HL-60/S4 (cell line): Measurements from ENCODE around the gene MNX1.

ENCODE experiments used
- in situ Hi-C: fragments of 300-500 bp; cut with MboI; formaldehyde crosslinking; loops from 2 replicates; pipeline ENCODE4 v1.14.3; 2022; ENCODE audit warnings: low sequenced_read_pairs

The MNX1 gene

DNA sequence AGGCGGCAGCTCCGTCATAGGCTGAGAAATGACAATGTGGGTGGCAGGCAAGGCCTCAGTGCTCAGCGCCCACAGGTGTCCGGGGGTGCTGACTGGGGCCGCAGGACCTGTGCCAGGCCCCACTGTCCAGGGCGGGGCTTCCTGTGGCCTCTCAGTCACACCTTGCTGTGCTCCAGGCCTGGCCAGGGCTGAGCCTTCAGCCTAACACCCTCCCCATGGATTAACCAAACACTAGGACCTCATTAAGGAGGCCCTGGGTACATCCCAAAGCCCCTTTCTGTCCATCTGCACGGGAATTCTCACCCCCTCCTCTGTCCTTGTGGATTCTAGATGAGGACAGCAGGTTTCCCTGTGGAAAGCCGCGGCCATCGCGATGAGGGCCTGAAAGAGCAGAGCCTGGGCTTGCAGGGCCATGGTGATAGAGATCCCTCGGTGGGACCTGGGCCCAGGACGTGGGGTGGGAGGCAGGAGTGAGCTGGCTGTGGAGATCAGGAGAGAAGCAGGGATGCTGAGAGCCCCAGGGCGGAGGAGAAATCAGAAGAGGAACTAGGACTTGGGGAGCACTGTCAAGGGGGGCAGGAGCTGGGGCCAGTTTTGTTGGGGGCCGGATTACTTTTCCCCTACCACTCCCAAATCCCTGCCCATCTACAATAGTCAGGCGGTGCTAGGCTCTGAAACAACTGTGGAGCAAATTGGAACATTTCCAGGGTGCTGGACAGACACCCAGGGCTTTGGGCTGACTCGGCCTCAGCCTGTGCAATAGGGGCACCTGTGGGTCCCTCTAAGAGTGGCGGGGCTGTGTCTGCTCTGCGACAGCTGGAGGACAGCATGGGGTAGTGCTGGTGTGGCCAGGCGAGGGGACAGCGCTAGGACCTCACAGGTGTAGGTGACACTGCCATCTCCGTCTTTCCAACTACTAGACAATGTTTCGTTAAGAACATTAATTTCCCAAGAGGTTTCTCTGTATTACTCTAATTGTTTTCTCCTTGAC is 23.3 kb upstream of the MNX1 start:
- in situ Hi-C loops = no loop called here

DNA sequence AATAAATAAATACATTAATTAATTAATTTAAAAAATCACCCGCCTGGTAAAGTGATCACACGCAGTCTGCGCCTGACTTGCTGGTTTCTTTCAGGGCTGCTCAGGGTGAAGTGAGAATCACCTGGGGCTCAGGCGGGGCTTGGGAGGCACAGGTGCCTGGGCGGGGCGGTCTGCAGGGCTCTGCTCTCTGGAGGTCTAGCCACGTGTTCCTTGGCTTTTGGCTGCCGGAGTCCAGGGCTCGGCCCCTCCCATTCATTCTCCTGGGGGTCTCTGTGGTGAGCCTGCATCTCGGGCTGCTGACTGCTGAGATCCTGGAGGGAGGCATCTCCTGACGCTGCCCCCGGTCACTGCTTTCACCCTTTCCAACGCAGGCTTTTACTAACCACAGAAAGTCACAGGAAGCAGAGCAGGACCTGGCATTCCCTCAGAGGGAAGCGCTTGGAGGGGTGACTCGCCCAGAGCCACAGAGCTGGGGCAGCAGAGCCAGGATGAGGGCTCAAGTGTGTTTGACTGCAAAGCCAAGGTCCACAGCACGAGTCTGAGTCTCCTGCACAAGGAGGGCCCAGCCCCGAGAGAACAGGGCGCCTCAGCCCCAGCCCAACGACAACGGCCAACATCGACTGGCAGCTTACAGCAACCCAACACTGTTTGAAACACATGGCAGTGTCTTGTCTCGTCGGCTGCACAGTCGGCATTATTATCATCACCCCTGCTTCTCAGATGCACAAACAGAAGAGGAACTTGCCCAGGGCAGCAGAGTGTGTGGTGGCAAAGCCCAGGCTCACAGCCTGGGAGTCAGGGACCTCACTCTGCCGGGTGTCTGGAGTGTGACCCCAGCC is 22.4 kb upstream of the MNX1 start:
- in situ Hi-C loops = no loop called here

DNA sequence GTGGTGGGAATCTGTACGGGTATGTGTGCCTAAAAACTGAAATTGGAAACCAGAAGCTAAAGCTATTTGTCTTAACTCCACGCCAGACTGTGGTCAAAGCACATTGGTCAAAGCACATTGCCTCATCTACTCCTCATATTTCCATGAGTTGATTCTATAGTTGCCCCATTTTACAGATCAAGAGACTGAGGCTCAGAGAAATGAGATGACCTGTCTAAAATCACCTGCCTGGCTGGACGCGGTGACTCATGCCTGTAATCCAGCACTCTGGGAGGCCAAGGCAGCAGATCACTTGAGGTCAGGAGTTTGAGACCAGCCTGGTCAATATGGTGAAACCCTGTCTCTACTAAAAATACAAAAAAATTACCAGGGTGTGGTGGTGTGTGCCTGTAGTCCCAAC is 21.7 kb upstream of the MNX1 start:
- in situ Hi-C loops = no loop called here

DNA sequence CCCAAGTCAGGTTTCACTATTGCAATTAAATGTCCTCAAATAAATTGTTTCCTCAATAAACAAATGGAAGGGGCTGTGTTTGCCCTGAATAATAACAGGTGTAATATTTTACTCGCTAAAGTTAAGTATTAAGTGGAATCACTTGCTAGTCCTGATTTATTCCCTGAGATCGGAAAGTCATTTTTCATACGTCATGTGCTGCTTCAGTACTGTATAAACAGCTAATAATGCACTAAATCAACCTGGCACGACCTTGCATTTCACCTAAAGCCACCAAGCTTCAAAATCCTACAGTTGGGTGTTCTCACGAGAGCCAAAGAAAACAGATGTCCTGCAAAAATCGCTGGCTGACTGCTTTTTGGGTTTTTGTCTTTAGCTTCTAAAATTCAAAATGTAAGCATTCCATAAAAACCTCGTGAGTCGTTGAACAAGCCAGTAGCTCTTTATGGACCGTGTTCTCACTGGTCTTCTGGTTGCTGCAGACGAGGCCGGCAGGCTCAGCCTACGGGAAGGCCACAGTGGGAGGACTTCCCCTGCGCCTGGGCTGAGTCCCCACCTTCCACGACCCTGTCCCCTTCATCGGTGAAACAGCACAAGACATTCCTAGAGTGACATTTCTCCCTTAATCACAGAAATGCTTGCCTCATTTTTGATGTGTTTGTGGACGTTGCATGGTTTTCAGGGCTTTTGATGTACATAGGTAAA is 17.9 kb upstream of the MNX1 start:
- in situ Hi-C loops = no loop called here

DNA sequence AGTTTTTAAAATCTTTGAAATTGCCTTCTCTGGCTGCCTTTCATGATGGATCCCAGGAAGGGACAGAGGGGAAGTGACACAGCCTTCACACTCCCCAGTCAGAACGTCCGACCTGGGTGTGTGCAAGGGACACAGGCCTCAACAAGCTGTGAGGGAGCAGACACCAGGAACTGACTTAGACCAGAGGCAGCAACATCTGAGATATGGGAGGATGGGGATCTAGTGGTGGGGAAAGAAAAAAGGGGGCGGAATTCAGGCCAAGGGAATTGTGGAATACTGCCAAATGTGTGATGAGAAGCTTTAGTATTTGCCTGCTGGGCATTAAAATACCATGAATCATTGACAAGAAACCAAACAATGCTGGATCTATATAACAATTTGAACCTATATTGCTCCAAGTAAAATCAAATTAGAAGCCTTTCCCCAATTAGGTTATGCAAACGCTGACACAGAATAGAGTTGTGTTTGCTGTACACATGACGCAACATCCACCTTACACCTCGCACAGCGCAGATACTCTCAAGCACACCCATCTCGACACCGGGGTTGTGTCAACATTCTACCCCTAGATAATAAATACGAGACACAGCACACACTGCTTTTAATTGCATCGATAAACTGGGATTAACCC is 17.2 kb upstream of the MNX1 start:
- in situ Hi-C loops = no loop called here

DNA sequence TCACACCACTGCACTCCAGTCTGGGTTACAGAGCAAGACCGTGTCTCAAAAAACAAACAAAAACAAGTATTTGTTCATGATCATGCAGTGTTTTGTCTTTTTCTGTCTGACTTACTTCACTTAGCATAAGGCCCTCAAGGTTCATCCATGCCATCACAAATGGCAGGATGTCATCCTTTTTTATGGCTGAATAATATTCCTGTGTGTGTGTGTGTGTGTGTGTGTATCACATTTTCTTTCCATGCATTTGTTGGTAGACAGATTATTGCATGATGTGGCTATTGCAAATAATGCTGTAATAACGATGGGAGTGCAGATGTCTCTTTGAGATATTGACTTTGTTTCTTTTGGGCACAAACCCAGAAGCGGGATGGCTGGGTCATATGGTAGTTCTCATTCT is 14.3 kb upstream of the MNX1 start:
- in situ Hi-C loops = no loop called here

DNA sequence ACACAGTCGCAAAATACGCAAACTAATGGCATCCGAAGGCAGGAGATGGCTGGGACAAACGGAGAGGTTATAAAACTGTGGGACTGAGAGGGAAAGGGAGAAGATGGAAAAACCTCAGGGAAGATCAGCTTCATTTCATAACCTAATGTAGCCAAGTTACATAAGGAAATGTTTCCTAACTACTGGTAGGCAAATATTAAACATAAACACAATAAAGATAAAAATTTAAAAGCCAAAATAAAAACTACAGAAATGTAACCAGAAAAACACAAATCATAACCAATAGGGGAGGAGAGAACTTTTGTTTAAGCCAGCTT is 13.1 kb upstream of the MNX1 start:
- in situ Hi-C loops = no loop called here

DNA sequence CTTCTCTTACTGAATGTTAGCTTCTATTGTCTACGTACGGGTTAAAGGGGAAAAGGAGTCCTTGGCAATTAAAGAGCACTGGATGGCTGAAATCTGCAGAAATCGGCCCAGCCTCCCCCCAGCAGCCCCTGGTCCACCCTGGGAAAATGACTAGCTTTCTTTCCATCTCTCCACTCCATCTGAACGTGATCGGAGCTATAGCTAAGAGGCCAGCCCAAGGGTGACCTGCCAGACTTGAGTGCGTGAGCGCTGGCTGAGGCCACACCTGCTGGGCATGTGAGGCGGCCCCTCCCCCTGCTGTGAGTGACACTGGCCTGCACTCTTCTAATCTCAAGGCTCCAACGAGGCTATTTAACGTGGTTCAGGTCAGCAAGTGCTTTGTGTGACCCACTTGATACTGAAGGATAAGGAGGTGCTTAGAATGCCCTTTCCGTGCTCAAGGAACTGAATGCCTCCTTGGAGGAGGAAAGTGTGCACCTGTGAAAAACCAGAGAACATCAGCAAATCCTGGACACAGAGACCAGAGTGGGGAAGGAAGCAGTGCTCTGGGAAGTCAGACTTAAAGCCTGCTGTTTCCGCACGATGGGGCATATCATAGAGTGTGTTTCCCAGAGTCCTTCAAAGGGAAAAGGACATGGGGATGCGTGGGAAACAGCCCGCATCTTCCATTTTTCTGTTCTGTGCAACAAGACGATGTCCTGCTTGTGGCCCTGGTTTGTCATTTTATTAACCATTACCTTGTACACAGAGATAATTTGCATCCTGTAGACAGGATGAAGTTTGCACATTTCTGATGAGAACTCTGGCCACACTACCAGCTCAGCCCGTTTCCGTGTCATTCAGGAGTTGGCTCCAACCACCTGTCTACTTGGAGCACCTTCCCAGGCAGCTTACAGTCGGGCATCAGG is 12.5 kb upstream of the MNX1 start:
- in situ Hi-C loops = no loop called here

DNA sequence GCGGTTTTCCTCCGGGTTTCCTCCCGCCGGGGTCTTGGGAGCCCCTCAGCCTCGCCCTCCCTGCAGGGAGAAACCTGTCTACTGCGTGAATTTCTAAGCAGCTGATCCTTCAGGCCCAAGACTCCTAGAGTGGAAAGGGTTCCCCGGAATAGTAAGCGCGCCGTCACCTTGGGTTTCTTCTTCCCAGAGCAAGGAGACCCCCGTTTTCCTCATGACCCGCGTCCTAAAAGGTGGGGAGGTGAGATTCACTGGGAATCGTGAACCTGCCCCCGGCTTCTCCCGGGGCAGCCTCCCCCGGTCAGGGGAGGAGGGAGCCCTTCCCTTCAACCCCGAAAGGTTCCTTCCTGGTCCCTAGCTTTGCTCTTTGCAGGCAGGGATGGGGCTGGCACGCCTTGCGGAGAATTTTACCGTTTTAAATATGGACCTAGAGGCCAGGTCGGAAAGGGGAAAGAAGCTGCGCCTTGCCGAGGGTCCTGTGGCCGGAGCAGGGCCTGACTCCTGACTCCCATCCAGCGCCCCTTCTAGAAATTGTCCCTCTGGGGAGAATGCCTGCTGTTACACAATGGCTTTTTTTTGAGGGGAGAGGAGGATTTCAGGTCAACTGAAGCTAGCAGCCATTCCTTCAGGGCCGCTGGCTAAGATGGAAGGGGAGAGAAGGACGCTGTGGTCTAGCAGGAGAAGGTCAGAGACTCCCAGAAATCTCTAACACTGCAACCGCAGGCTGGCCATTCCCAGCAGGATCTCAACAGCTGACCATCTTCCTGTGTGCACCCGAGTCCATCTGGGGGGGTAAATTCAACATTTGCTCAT is 11.6 kb upstream of the MNX1 start:
- in situ Hi-C loops = no loop called here

DNA sequence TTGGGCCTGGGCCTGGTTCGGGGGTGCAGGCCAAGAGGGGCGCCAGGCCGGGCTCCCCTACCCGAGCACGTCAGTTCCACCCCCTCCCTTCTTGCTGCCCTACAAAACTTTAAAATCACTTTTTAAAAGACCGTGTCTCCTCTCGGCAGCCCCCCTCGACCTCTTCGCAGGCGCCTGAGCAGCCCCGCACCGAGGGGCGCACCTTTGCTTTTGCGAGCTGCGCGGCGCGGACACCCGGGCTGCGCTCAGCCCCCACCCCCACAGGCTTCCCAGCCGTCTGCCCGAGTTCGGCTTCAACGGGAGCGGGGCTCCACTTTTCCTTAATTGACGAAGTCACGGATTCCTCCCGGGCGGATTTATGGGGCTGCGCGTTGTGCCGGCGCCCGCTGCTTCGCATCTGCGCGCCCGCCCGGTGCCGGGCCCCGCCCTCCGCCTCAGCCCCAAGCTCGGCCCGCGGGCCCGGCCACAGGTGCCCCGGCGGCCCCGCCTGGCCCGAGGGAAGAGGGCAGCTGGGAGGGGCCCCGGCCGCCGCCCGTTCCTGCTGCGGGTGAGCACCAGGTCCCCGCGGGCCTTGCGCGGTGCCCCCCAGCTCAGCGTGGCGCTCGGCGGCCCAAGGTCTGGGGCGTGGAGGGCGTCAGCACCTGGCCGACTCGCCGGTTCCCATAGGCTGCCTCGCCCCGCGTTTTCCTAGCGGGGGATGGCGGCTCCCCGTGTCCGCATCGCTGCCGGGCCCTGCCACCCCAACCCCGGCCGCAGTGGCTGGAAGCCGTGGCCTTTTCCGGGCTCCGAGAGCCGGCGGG is 10.8 kb upstream of the MNX1 start:
- in situ Hi-C loops = no loop called here

DNA sequence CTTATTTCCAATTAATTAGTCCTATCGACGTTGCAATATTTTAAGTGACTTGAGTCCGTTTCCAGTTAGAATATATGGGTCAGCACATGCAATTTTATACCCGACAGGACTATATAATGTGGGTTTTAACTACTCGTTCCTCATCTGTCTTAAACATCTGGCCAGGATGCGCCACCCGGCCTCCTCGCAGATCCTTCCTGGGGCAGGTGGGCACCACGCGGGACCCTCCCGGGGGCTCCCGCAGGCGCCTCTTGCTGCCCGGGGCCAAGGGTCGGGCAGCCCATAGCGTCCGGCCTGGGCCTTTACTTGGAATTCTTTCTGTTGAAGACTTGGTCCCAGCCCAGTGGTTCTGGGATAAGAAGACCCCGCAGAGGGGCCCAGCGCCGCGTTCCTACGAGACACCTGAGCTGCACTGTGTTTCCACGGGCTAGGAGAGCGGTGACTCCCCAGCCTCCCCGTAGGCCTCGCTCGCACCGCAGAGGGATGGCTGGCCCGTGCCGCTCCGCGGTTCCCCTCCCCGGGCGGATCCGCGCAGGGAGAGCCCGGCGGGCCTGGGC is 10.1 kb upstream of the MNX1 start:
- in situ Hi-C loops = no loop called here

DNA sequence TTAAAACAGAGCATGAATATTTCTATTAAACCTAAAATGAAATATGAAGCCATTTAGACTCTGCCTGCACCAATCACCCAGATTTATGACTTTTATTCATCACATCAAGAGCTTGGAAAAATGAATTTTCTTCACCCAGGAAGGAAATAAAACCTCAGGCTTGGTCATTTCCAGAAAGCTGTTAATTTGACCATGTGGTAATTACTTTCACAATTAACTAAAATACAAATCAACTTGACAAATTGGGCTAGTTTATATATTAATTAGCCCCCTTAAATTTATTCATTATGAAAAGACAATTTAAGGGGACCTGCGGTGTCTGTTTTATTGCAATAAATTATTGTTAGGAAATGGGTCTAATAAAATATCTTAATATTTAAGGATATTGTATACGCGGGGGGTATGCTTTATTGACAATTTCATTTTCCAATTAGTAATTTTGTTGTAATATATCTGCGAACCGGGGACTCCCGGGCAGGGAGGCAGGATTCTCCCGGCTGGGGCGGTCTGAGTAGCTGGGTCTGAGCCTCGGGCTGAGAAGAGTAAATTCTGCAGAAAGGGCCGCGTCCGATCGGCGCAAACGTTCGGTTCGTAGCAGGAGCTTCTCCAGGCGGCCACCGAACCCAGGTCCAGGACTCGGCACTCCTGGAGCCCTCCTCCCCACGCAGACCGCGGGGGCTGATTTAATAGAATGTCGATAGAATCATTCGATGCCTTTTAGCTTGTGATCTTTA is 9.4 kb upstream of the MNX1 start:
- in situ Hi-C loops = no loop called here

DNA sequence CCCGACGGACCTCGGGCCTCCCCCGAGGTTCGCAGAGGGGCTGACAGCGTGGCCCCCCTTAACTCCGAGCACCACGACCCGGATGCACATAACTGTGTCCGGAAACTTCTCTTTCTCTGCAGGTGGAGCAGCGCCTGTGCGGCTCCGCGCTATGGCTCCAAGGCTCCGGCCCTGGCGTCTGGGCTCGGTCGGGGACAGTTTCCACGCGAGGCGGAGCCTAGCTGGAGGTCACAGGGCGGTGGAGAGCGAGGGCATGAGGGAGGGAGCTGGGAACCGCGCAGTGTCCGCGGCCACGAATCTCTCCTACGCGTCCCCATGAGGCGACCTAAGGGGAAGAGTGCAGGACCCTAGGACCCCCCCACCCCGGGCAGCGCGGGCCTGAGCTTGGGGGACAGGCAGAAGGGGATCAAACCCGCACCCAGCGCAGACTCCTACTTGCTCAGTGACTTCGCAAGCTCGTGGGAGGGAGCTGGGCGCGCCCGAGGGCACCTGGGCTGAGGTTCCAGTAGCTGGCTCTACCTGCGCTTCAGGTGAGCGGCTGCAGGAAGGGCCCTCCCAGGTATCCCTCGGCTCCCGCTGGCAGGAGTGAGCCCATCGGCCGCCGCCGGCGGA is 8.6 kb upstream of the MNX1 start:
- in situ Hi-C loops = no loop called here

DNA sequence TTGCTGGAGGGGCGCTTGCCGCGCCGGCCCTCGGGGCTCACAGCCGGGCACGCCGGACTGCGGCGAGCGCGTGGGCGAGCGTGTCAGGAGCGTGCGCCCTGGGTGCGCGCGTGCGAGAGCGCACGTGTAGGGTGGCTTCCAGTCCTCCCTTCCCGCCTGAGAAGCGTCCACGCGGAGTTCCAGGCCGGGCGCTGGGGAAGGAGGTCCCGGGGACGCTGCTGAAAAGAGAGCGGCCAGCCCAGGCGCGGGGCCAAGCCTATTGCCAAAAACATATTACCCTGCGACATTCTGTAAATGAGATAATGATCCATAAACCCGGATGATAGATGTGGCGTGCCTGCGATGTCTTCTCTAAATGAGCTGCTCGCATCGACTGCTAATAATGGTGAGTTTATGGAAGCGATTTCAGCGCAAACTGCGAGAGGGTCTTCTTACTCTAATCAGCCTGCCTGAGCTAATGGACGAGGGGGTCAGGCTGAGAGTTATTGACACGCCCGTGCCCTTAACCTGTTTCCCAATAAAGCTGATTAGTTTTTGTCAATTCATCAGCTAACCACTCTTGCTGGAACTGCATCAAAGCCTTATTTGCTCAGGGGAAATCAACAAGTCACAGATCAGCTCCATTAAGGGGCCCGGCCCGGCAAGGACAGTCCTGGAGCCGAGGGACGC is 8.0 kb upstream of the MNX1 start:
- in situ Hi-C loops = no loop called here

DNA sequence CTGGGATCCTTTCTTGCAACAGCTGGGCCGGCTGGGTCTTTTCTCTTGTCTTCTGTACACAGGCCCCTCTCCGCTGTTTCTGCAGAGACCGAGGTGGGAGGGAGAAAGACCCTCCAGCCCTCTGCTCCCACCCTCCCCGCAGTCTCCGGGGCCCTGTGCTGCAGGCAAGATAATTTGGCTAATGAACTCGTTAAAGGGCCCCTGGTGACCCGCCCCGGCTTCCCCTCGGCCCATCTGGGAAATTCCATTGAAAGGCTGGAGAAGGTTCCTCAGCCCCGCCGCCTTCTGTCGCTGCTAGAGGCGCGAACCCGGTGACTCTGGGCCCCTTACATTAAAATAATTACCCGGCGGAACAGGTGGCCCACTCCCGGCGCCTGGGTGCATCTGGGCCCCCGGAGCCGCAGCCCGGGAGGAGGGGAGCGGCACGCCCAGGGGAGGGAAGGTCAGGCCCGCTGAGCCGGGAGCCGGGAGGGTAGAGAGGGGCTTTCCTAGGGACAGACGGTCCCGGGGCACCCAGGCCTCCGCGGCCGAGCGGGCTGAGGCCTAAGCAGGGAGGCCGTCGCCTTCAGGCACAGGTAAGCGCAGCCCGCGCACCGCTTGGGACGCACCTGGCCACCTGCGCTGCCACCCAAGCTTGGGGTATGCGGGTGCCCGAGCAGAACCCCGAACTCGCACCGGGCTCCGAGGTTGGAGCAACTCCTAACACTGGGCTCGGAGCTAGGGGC is 7.3 kb upstream of the MNX1 start:
- in situ Hi-C loops = no loop called here

DNA sequence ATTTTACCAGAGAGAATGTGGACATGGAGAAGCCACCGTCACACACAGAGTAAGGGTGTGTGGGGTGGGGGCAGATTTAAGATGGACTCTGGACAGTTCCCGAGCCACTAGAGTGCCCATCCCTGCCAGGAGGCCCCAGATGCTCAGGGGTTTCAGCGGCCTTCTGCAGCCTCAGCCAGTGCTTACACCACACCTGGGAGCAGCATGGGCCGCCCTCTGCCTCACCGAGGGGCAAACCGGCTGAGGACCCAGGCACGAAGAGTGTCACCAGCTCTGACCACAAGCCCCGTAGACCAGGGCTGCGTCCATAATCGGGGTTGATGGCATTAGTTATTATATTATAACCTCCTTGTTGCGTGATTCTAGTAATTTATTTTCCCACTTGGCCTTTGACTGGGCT is 6.7 kb upstream of the MNX1 start:
- in situ Hi-C loops = no loop called here
